Mesenchymal stem cell (in vitro differentiated cells and primary cell): ENCODE measurements around the gene MAPK1.

ENCODE experiments used
- DNase-seq: peaks from one replicate; pipeline ENCODE4 v3.0.0-alpha.2; 2013
- H2AFZ ChIP-seq: one replicate; pipeline ENCODE4 v1.6.1; 2013; ENCODE audit warnings: low read depth, mild to moderate bottlenecking, control low read depth, inconsistent platforms, low read length, moderate library complexity
- H2AK5ac ChIP-seq: 2 replicates; pipeline ENCODE4 v1.6.1; 2013; ENCODE audit warnings: low read length, moderate library complexity, mild to moderate bottlenecking, inconsistent platforms; ENCODE audit not compliant: severe bottlenecking
- H2BK120ac ChIP-seq: one replicate; pipeline ENCODE4 v1.6.1; 2013; ENCODE audit warnings: low read depth, mild to moderate bottlenecking, inconsistent platforms, low read length, moderate library complexity
- H2BK12ac ChIP-seq, 2 experiments: one replicate each; pipeline ENCODE4 v1.6.1; 2013; ENCODE audit warnings: inconsistent platforms in 2 of 2, low read length in 2 of 2, mild to moderate bottlenecking in 2 of 2, moderate library complexity in 2 of 2, control low read depth in 1 of 2
- H2BK15ac ChIP-seq: one replicate; pipeline ENCODE4 v1.6.1; 2013; ENCODE audit warnings: mild to moderate bottlenecking, low read depth, inconsistent platforms; ENCODE audit not compliant: poor library complexity, severe bottlenecking
- H2BK5ac ChIP-seq: 2 replicates; pipeline ENCODE4 v1.6.1; 2013; ENCODE audit warnings: low read depth, mild to moderate bottlenecking, low read length, control low read depth, inconsistent platforms; ENCODE audit not compliant: poor library complexity, severe bottlenecking
- H3K14ac ChIP-seq, 2 experiments: one replicate each; pipeline ENCODE4 v1.6.1; 2013; ENCODE audit warnings: inconsistent platforms in 2 of 2, low read length in 2 of 2, control low read depth in 1 of 2, mild to moderate bottlenecking in 1 of 2, moderate library complexity in 1 of 2
- H3K18ac ChIP-seq, 2 experiments: one replicate each; pipeline ENCODE4 v1.6.1; 2013; ENCODE audit warnings: inconsistent platforms in 2 of 2, low read length in 2 of 2, control low read depth in 1 of 2, low read depth in 1 of 2, mild to moderate bottlenecking in 1 of 2
- H3K23ac ChIP-seq, 2 experiments: one replicate each; pipeline ENCODE4 v1.6.1; 2013; ENCODE audit warnings: inconsistent platforms in 2 of 2, low read length in 2 of 2, mild to moderate bottlenecking in 2 of 2, moderate library complexity in 2 of 2, control low read depth in 1 of 2
- H3K27ac ChIP-seq: 2 replicates; pipeline ENCODE4 v1.5.1; 2013; ENCODE audit warnings: mild to moderate bottlenecking, moderate library complexity, low read length, control low read depth, inconsistent platforms; ENCODE audit not compliant: poor library complexity, severe bottlenecking
- H3K27me3 ChIP-seq, 2 experiments: 2 replicates each; pipeline versions ENCODE4 v1.6.1 to v1.7.0; 2013; ENCODE audit warnings: low read length in 2 of 2, mild to moderate bottlenecking in 2 of 2, moderate library complexity in 2 of 2, control low read depth in 1 of 2, inconsistent platforms in 1 of 2; ENCODE audit not compliant: control insufficient read depth in 1 of 2, insufficient read depth in 1 of 2
- H3K36me3 ChIP-seq, 2 experiments: 2 replicates each; pipeline versions ENCODE4 v1.6.1 to v1.7.0; 2013; ENCODE audit warnings: low read length in 2 of 2, control low read depth in 1 of 2, inconsistent platforms in 1 of 2, low read depth in 1 of 2, mild to moderate bottlenecking in 1 of 2; ENCODE audit not compliant: insufficient read depth in 2 of 2, control insufficient read depth in 1 of 2
- H3K4ac ChIP-seq, 2 experiments: one replicate each; pipeline ENCODE4 v1.6.1; 2013; ENCODE audit warnings: inconsistent platforms in 2 of 2, low read length in 2 of 2, mild to moderate bottlenecking in 2 of 2, moderate library complexity in 2 of 2, control low read depth in 1 of 2, low read depth in 1 of 2
- H3K4me1 ChIP-seq: 2 replicates; pipeline ENCODE4 v1.6.1; 2013; ENCODE audit warnings: low read depth, low read length, control low read depth; ENCODE audit not compliant: control insufficient read depth, insufficient read depth
- H3K4me2 ChIP-seq: 2 replicates; pipeline ENCODE4 v1.6.1; 2013; ENCODE audit warnings: low read length, mild to moderate bottlenecking, inconsistent platforms; ENCODE audit not compliant: poor library complexity, severe bottlenecking
- H3K4me3 ChIP-seq, 2 experiments: 2 replicates each; pipeline versions ENCODE4 v1.5.1 to v1.7.0; 2013; ENCODE audit warnings: low read length in 2 of 2, mild to moderate bottlenecking in 2 of 2, control low read depth in 1 of 2, low read depth in 1 of 2; ENCODE audit not compliant: insufficient read depth in 1 of 2
- H3K79me1 ChIP-seq: replicated peaks from 2 replicates; pipeline ENCODE4 v1.6.1; 2013; ENCODE audit warnings: mild to moderate bottlenecking, control low read depth, low read length, inconsistent platforms; ENCODE audit not compliant: poor library complexity, severe bottlenecking
- H3K9ac ChIP-seq: 2 replicates; pipeline ENCODE4 v1.7.0; 2013; ENCODE audit warnings: mild to moderate bottlenecking, low read length, moderate library complexity
- H3K9me3 ChIP-seq: 2 replicates; pipeline ENCODE4 v1.7.0; 2013; ENCODE audit warnings: mild to moderate bottlenecking, low read length; ENCODE audit not compliant: control insufficient read depth
- H4K8ac ChIP-seq: one replicate; pipeline ENCODE4 v1.6.1; 2013; ENCODE audit warnings: inconsistent platforms, mild to moderate bottlenecking, low read length, moderate library complexity
- H4K91ac ChIP-seq: one replicate; pipeline ENCODE4 v1.6.1; 2013; ENCODE audit warnings: mild to moderate bottlenecking, low read length, inconsistent platforms
- WGBS: methylation state at CpG from one replicate; pipeline ENCODE4 v1.1.7; 2013; ENCODE audit warnings: mixed read lengths; 5-methylcytosine and 5-hydroxymethylcytosine counted together

The MAPK1 gene

GRCh38 chr22:21858025-21858764 lies 9.2 kb downstream of the MAPK1 start:
- Histone ChIP-seq H3K4me3 (no peak overlapping the region), H3K9ac (peak overlapping the region; percentile 7), H4K91ac (no peak overlapping the region), H2BK5ac (no peak overlapping the region), H3K4ac (no peak overlapping the region), H3K9me3 (no peaks in the 10 kb centered on the region), H2BK15ac (no peak overlapping the region), H3K36me3 (no peaks in the 10 kb centered on the region), H3K4me1 (peaks cover 12% of the 10 kb centered on the region), H2AFZ (no peak overlapping the region), H2AK5ac (no peak overlapping the region), H3K4me2 (no peak overlapping the region), H3K79me1 (peaks cover 2% of the 10 kb centered on the region), H3K23ac (no peak overlapping the region), H4K8ac (no peak overlapping the region), H3K14ac (no peak overlapping the region), H3K18ac (no peak overlapping the region), H3K27me3 (no peaks in the 10 kb centered on the region), H3K27ac (no peak overlapping the region), H2BK12ac (no peak overlapping the region), H2BK120ac (no peak overlapping the region)
- WGBS, result 88% methylated on average over 4 of the region's 4 CpGs
- no peak for DNase-seq

GRCh38 chr22:21857481-21857914 lies 9.9 kb downstream of the MAPK1 start:
- peak; percentile 45 for DNase-seq
- no peak overlapping the region for H2AFZ ChIP-seq
- H3K4me1 ChIP-seq, result peaks cover 12% of the 10 kb centered on the region
- no peaks in the 10 kb centered on the region for H3K27me3 ChIP-seq
- H2BK120ac ChIP-seq, result no peak overlapping the region
- no peak overlapping the region for H2BK15ac ChIP-seq
- H3K27ac ChIP-seq, result no peak overlapping the region
- no peaks in the 10 kb centered on the region for H3K9me3 ChIP-seq
- H2BK12ac ChIP-seq, result no peak overlapping the region
- no peak overlapping the region for H4K8ac ChIP-seq
- peaks cover 2% of the 10 kb centered on the region for H3K79me1 ChIP-seq
- no peak overlapping the region for H3K4me3 ChIP-seq
- no peak overlapping the region for H3K4me2 ChIP-seq
- H3K9ac ChIP-seq, result peak overlapping the region; percentile 7
- H4K91ac ChIP-seq, result no peak overlapping the region
- H3K18ac ChIP-seq, result no peak overlapping the region
- no peak overlapping the region for H3K4ac ChIP-seq
- 87% methylated on average over 4 of the region's 4 CpGs for WGBS
- H2AK5ac ChIP-seq, result no peak overlapping the region
- H2BK5ac ChIP-seq, result no peak overlapping the region
- H3K36me3 ChIP-seq, result peaks cover 0 to 3% of the 10 kb centered on the region in 2 experiments
- no peak overlapping the region for H3K14ac ChIP-seq
- no peak overlapping the region for H3K23ac ChIP-seq

GRCh38 chr22:21856868-21857267 lies 10.6 kb downstream of the MAPK1 start:
- Histone ChIP-seq H3K36me3 (peaks cover 0 to 3% of the 10 kb centered on the region in 2 experiments), H3K4me3 (no peak overlapping the region)
- 96% methylated on average over 8 of the region's 8 CpGs for WGBS

DNA sequence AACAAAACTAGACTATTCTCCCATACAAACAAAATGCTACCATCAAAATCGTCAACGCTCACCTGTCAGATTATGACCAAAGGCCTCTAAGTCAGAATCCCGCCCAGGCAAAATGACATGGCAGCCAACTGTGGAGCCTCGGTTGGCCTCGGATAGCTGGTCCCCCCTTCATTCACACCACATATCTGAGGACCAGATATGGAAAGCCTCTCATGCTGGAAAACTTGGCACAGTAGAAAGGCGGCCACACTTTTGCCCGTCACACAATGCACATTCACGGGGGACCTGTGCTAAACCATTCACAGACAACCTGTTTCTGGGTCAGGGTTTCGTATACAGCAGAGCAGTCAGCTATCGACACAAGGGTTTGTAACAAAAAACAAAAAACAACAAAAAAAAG lies 11.2 kb downstream of the MAPK1 start:
- no peak overlapping the region for H4K8ac ChIP-seq
- H3K4me3 ChIP-seq, result no peak overlapping the region
- no peak overlapping the region for H2BK5ac ChIP-seq
- H3K23ac ChIP-seq, result no peak overlapping the region
- no peaks in the 10 kb centered on the region for H3K27me3 ChIP-seq
- peaks cover 8% of the 10 kb centered on the region for H3K4me1 ChIP-seq
- no peak overlapping the region for H3K4me2 ChIP-seq
- peaks cover 4% of the 10 kb centered on the region for H3K79me1 ChIP-seq
- 97% methylated on average over 8 of the region's 10 CpGs for WGBS
- no peak overlapping the region for H2AK5ac ChIP-seq
- no peak overlapping the region for H3K14ac ChIP-seq
- H3K9me3 ChIP-seq, result no peaks in the 10 kb centered on the region
- no peak for DNase-seq
- H2AFZ ChIP-seq, result no peak overlapping the region
- no peak overlapping the region for H2BK12ac ChIP-seq
- H3K27ac ChIP-seq, result no peak overlapping the region
- no peak overlapping the region for H2BK120ac ChIP-seq
- H3K9ac ChIP-seq, result no peak overlapping the region
- no peak overlapping the region for H2BK15ac ChIP-seq
- no peak overlapping the region for H3K4ac ChIP-seq
- no peak overlapping the region for H4K91ac ChIP-seq
- no peak overlapping the region for H3K18ac ChIP-seq
- H3K36me3 ChIP-seq, result peaks cover 0 to 3% of the 10 kb centered on the region in 2 experiments

More at GRCh38 chr22:21856868-21857267, 10.6 kb downstream of the MAPK1 start:
- H3K27ac ChIP-seq, result no peak overlapping the region
- peaks cover 4% of the 10 kb centered on the region for H3K79me1 ChIP-seq
- H3K4ac ChIP-seq, result no peak overlapping the region
- H3K9me3 ChIP-seq, result no peaks in the 10 kb centered on the region
- no peak overlapping the region for H4K8ac ChIP-seq
- H2BK15ac ChIP-seq, result no peak overlapping the region
- H2AK5ac ChIP-seq, result no peak overlapping the region
- no peak overlapping the region for H3K23ac ChIP-seq
- no peak overlapping the region for H2BK120ac ChIP-seq
- DNase-seq, result no peak
- no peaks in the 10 kb centered on the region for H3K27me3 ChIP-seq
- H3K9ac ChIP-seq, result no peak overlapping the region
- no peak overlapping the region for H4K91ac ChIP-seq
- no peak overlapping the region for H3K14ac ChIP-seq
- H2BK5ac ChIP-seq, result no peak overlapping the region
- H2AFZ ChIP-seq, result no peak overlapping the region
- H2BK12ac ChIP-seq, result no peak overlapping the region
- H3K18ac ChIP-seq, result no peak overlapping the region
- H3K4me2 ChIP-seq, result no peak overlapping the region
- H3K4me1 ChIP-seq, result peaks cover 12% of the 10 kb centered on the region
